Activated CD8-positive, alpha-beta memory T cell treated with anti-CD3 and anti-CD28 coated beads, Interleukin-2, amount 10 ng/mL, durations not matched to agents 7 days and 5 days (primary cell): ENCODE data around the gene BANK1. TPM values are rescaled to one million over a fixed set of nuclear protein-coding genes. Genes with fewer than 3 reads are reported as not detected.

Source experiments
- ATAC-seq: fragments of 150-1000 bp; cut with Tn5 transposase; one replicate; pipeline ENCODE4 v1.10.0; 2021; ENCODE audit warnings: moderate library complexity
- CTCF ChIA-PET: fragments of 350-600 bp; sonication (Branson Sonifier 250); formaldehyde crosslinking; loops from one replicate; lab custom pipeline; 2021; ENCODE audit warnings: antibody characterized with exemption; lab: Charles Lee
- DNase-seq: peaks from one replicate; pipeline ENCODE4 v3.0.0-alpha.2; 2020
- H3K27ac Mint-ChIP-seq: one replicate; pipeline ENCODE4 v1.8.0; 2021; ENCODE audit warnings: mild to moderate bottlenecking, mixed read lengths
- H3K27me3 Mint-ChIP-seq: one replicate; pipeline ENCODE4 v1.8.0; 2021; ENCODE audit warnings: mixed read lengths
- H3K36me3 Mint-ChIP-seq: one replicate; pipeline ENCODE4 v1.8.0; 2021; ENCODE audit warnings: mild to moderate bottlenecking, mixed read lengths
- H3K4me1 Mint-ChIP-seq: one replicate; pipeline ENCODE4 v1.8.0; 2021; ENCODE audit warnings: mixed read lengths
- H3K4me3 Mint-ChIP-seq: one replicate; pipeline ENCODE4 v1.8.0; 2021; ENCODE audit warnings: mild to moderate bottlenecking, moderate library complexity, mixed read lengths
- H3K9me3 Mint-ChIP-seq: one replicate; pipeline ENCODE4 v1.8.0; 2022; ENCODE audit warnings: low read depth, mixed read lengths
- total RNA-seq, 2 experiments: library from RNA; stranded (reverse); gene quantifications; one replicate each; pipeline ENCODE4 v1.2.3, GENCODE V29; 2021

The BANK1 gene
- total RNA-seq, 2 experiments from 2014 or later = 0.23 TPM; not detected in 1

DNA sequence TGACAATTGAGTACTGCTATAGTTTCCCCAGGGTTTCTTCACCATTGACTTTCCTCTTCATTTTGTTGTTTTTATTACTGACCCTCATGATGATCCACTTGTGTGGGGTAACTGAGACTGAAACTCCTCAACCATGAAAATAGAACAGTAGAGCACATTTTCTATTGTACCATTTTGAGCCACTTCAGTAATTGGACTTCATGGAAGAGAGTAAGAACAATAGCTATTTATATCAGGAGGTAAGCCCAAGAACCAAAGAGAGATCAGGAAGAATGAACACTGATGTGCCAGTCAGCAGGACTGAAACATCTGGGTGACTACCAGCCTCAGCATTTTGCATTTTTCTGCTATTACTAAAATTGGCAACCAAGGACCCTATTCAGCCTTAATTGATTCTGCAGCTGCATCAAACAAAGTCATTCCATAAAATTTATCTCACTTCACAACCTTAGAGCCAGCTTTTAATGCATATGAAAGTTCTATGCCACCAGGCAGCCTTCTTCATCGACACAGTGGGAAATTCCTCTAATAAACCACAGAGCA, 151.4 kb downstream of the BANK1 start:
- no peak for ATAC-seq
- Mint-ChIP-seq H3K36me3 (no peaks in the 10 kb centered on the region), H3K27me3 (peaks cover 4% of the 10 kb centered on the region), H3K4me3 (no peak overlapping the region), H3K27ac (no peak overlapping the region), H3K9me3 (no peaks in the 10 kb centered on the region), H3K4me1 (no peaks in the 10 kb centered on the region)
- CTCF ChIA-PET = interaction anchor here (1.2 kb wide), 1 partner anchor 655 kb away, joined by 3 read pairs; no protein-coding TSS in a partner anchor
- no peak for DNase-seq

DNA sequence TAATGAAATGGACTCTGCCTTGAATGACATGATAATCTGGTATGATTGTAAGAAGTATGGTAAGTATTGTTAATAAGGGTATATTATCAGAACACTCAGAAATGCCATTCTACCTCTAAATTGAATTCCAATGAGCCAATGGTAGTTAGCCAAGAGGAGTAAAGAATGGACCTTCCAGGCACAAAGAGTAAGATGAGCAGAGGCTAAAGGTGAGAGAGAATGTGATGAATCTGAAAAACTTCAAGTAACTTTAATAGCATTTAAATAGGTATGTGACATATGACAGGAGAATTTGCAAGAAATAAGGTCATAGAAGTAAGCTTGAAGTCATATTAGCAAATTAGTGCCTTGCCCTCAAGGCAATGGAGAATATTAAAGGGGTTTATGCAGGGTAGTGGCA, 152.4 kb downstream of the BANK1 start:
- no peaks in the 10 kb centered on the region for H3K36me3 Mint-ChIP-seq
- CTCF ChIA-PET = no interaction called here

DNA sequence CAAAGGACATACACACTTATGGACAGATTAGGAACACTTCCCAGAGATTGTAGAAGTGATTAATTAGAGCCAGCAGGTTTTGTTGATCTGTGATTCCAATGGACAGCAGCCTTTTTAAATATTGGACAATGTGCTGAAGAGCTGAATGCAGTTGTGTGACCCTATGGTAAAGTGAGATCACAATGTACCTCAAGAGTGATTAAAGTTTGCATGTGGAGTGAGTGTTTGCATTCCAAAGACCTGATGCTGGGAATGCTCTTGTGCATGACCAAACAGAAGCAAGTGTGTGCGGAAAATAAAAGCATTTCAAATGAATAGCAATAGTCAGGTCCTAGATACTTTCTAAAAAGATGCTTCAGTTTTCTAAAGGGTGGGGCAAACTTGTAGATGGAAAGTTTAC, 154.1 kb downstream of the BANK1 start:
- no peak overlapping the region for H3K4me3 Mint-ChIP-seq
- no peaks in the 10 kb centered on the region for H3K4me1 Mint-ChIP-seq
- H3K9me3 Mint-ChIP-seq = no peaks in the 10 kb centered on the region
- H3K36me3 Mint-ChIP-seq = no peaks in the 10 kb centered on the region
- H3K27ac Mint-ChIP-seq = no peak overlapping the region
- CTCF ChIA-PET = no interaction called here
- H3K27me3 Mint-ChIP-seq = peaks cover 4% of the 10 kb centered on the region
- ATAC-seq = no peak
- DNase-seq = no peak

More for the DNA sequence above, 152.4 kb downstream of the BANK1 start:
- no peak overlapping the region for H3K27ac Mint-ChIP-seq
- ATAC-seq = no peak
- no peak overlapping the region for H3K4me3 Mint-ChIP-seq
- DNase-seq = no peak
- peaks cover 4% of the 10 kb centered on the region for H3K27me3 Mint-ChIP-seq
- H3K9me3 Mint-ChIP-seq = no peaks in the 10 kb centered on the region
- no peaks in the 10 kb centered on the region for H3K4me1 Mint-ChIP-seq

DNA sequence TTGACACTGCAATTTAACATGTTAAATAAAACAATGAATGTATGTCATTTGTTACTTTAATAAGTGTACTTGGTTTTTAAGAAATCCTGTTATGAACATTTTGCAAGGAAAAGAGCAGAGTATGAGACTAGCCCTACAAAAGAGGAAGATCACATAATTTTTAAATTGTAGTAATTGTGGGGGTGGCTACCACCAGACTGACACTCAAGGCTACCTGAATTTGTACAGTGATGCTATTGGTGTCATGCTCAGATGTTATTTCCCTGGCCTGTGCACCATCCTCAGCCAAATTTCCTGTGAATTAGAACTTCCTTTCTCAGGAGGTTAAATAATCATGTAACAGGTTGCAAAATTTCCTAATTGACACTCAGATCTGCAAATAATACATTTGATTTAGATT, 157.5 kb downstream of the BANK1 start:
- Mint-ChIP-seq H3K4me3 (no peak overlapping the region), H3K36me3 (no peaks in the 10 kb centered on the region), H3K27ac (no peak overlapping the region), H3K27me3 (peaks cover 4% of the 10 kb centered on the region), H3K9me3 (no peaks in the 10 kb centered on the region), H3K4me1 (no peaks in the 10 kb centered on the region)
- no peak for ATAC-seq
- DNase-seq = no peak
- CTCF ChIA-PET = no interaction called here

DNA sequence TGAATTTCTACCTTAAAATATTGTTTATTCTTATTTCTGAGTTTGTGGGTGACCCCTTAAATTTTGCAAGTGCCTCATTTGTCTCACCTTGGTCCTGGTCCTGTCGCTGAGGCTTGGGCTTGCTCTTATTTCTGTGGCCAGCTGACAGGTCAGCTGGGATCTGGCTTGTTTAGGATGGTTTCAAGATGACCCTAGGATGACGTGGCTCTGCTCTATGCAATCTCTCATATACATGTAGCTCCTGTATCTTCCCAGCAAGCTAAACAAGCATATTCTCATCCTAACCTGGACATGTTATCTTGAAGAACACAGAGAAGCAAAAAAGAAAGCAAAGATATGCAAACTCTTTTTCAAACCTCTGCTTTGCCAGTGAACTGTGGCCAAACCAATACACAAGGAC, 158.4 kb downstream of the BANK1 start:
- DNase-seq (no peak), ATAC-seq (no peak)
- H3K36me3 Mint-ChIP-seq = no peaks in the 10 kb centered on the region
- H3K27me3 Mint-ChIP-seq = peaks cover 4% of the 10 kb centered on the region
- no peak overlapping the region for H3K4me3 Mint-ChIP-seq
- H3K27ac Mint-ChIP-seq = no peak overlapping the region
- CTCF ChIA-PET = no interaction called here
- no peaks in the 10 kb centered on the region for H3K9me3 Mint-ChIP-seq
- no peaks in the 10 kb centered on the region for H3K4me1 Mint-ChIP-seq

DNA sequence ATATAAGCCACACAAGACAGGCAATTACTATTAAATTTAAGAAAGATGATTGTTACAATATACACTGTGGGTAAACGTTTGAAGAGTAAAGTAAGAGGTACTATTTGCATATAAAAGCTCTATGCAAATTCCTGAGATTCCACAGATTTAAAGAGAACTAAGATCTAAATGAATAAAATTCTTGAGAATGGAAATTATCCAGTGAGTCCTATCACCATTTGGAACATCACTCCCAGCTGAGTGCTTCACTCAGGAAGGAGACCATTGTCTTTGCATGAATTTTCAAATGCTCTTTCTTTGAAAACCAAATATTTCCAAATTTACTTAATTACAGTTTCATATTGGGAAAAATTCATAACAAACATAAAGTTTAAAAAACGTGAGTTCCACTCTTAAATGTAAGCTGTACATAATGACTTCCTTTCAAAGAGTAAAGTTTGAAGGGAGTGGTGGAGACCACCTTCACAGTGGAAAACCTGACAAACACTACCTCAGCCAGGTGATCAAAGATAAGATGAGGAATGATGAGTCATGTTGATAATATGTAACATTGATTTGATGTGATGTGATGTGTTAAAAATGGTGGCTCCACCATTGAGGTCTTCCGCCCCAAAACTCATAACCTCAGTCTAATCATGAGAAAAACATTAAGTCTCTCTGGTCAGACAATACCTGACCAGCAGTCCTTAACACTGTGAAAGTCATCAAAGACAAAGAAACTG, 159.9 kb downstream of the BANK1 start:
- CTCF ChIA-PET = no interaction called here
- peaks cover 4% of the 10 kb centered on the region for H3K27me3 Mint-ChIP-seq
- no peaks in the 10 kb centered on the region for H3K9me3 Mint-ChIP-seq
- H3K4me3 Mint-ChIP-seq = no peak overlapping the region
- H3K27ac Mint-ChIP-seq = no peak overlapping the region
- no peaks in the 10 kb centered on the region for H3K4me1 Mint-ChIP-seq
- DNase-seq (no peak), ATAC-seq (no peak)
- no peaks in the 10 kb centered on the region for H3K36me3 Mint-ChIP-seq

DNA sequence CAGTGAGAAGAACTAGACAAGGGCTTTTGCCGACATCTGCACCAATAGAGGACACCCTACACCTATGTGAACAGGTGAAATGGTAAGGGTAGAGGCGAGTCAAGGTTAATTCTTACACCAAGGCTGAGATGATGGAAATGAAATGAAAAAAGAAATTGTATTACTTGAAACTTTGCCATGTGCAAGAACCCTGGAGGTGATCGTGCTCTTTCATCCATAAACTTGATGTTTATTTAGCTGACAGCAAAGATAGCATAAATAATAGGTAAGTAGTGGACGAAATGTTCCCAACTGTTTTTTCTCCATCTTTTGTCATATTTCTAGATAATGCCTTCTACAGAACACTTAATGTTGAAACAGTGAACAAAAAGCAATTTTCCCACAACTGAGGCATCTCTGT, 162.5 kb downstream of the BANK1 start:
- Mint-ChIP-seq H3K27ac (no peak overlapping the region), H3K36me3 (no peaks in the 10 kb centered on the region), H3K4me1 (no peaks in the 10 kb centered on the region), H3K27me3 (no peaks in the 10 kb centered on the region), H3K9me3 (no peaks in the 10 kb centered on the region), H3K4me3 (no peak overlapping the region)
- ATAC-seq (no peak), DNase-seq (no peak)
- CTCF ChIA-PET = no interaction called here

DNA sequence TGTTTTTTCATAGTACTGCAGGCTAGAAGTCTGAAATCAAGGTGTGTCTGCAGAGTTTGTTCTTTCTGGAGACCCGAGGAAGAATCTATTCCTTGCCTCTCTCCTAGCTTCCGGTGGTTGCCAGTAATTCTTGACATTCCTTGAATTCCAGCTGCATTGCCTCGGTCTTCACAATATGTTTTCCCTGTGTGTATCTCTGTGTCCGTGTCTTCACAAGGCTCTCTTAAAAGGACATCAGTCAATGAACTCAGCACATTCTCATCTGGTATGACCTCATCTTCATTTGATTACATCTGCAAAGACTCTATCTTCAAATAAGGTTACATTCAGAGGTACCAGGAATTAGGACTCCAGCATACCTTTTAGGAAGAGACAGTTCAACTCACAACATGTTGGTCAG, 163.4 kb downstream of the BANK1 start:
- CTCF ChIA-PET = no interaction called here
- no peaks in the 10 kb centered on the region for H3K36me3 Mint-ChIP-seq
- no peaks in the 10 kb centered on the region for H3K27me3 Mint-ChIP-seq
- DNase-seq = no peak
- no peak for ATAC-seq
- H3K9me3 Mint-ChIP-seq = no peaks in the 10 kb centered on the region
- H3K4me3 Mint-ChIP-seq = no peak overlapping the region
- no peak overlapping the region for H3K27ac Mint-ChIP-seq
- H3K4me1 Mint-ChIP-seq = no peaks in the 10 kb centered on the region

DNA sequence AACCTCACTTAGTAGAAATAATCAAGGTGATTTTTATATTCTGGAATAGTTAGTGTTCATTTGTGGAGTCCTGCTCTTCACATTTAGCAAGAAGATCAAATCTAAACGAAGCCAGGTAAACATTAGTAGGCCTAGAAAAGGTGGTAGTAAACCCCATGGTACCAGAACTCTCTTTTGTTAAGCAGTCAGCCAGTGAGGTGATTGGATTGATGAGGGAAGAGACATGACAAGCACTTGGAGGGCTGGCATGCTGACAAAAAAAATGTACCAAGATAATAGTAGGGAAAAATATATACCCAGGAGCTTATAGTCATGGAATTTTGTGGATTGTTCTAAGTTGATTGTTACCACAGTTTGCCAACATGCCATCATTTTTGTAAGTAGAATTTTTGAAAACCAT, 163.8 kb downstream of the BANK1 start:
- no peaks in the 10 kb centered on the region for H3K9me3 Mint-ChIP-seq
- no peak overlapping the region for H3K27ac Mint-ChIP-seq
- CTCF ChIA-PET = no interaction called here
- H3K4me3 Mint-ChIP-seq = no peak overlapping the region
- DNase-seq (no peak), ATAC-seq (no peak)
- H3K27me3 Mint-ChIP-seq = no peaks in the 10 kb centered on the region
- H3K4me1 Mint-ChIP-seq = no peaks in the 10 kb centered on the region
- no peaks in the 10 kb centered on the region for H3K36me3 Mint-ChIP-seq

DNA sequence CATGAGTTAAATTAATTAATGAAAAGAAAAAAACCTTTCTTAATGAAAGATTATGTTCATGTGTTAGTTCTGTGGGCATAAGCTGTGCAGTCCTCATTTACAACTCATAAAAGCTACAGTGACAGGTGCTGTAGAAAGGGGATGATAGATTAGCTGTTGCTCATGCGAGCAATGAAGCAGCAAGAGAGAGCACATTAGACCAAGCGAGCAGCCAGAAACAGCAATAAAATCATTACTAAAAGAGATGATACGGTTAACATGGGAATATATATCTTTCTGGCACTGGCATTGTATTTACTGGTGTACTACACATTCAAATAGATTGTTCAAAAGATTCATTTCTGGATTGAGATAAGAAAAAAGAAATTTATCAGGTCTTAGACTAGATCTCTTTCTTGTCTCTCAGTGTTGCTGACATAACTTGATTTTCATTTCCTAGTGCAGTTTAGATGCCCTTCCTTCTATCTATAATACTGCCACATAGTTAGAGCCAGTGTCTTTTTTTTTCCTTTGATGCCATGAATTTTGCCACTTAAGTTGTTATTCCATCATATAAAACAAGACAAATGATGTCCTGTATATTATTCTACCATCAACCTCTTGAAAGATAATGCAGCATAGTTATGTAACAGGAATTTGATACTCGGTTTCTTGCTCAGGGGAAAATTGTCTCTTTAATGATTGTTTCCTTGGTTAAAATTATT, 164.6 kb downstream of the BANK1 start:
- no peak for ATAC-seq
- H3K27ac Mint-ChIP-seq = no peak overlapping the region
- H3K36me3 Mint-ChIP-seq = no peaks in the 10 kb centered on the region
- no peaks in the 10 kb centered on the region for H3K4me1 Mint-ChIP-seq
- CTCF ChIA-PET = no interaction called here
- H3K9me3 Mint-ChIP-seq = no peaks in the 10 kb centered on the region
- DNase-seq = no peak
- H3K27me3 Mint-ChIP-seq = no peaks in the 10 kb centered on the region
- no peak overlapping the region for H3K4me3 Mint-ChIP-seq

DNA sequence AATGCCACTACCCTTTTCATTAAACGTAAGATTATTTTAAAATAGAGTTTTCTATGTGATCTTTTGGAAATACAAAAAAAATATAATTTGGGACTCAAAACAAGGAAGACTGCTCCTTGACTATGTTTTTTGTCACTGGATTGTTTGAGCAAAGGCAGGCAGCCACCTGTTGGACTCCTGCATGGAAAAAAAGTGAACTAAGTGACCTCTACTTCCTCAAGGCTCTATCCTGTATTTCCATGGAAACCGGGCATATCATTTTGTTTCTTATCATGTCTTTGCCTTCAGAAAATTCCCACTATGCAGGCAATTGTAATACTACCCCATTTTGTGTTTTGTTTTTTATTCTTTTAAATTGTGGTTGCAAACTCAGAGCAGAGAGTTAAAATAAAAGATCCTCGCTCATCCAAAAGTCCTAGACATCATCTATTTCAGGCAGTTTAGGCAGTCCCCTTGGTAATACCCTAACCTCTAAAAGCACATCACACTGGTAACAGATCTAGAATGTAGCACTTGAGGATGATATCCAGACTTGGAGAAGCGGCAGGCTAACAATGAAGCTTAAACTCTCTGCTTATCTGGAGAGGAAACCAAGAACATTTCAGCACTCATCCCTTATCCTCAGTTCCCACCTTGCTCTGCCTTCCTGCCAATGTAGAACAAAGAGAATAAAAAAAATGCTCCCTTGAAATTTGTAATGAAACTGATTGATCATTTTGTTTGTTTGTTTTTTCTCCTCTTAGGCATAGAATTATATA, 165.7 kb downstream of the BANK1 start:
- H3K27ac Mint-ChIP-seq = no peak overlapping the region

DNA sequence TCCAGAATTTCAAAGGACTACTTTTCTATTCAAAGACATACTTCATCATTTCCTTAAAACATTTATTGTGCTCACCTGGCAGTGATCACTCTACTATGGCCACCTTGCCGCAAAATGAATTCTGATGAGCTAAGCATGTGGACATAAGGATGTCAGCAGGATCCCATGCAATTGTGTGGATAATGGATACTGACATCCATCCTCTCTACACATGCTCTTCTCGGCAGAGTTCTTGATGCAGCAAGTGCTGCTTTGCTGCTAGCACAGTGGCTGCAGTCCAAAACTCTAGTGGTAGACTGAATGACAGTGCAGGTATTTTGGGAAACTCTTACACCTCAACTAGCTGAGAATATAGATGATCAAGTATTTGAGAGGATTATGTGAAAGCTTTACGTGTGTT, 168.0 kb downstream of the BANK1 start:
- Mint-ChIP-seq H3K4me1 (no peaks in the 10 kb centered on the region), H3K36me3 (no peaks in the 10 kb centered on the region), H3K27me3 (no peaks in the 10 kb centered on the region), H3K27ac (no peak overlapping the region), H3K4me3 (no peak overlapping the region), H3K9me3 (no peaks in the 10 kb centered on the region)
- DNase-seq (no peak), ATAC-seq (no peak)
- CTCF ChIA-PET = no interaction called here

More for the DNA sequence above, 165.7 kb downstream of the BANK1 start:
- Mint-ChIP-seq H3K36me3 (no peaks in the 10 kb centered on the region), H3K27me3 (no peaks in the 10 kb centered on the region), H3K9me3 (no peaks in the 10 kb centered on the region), H3K4me3 (no peak overlapping the region), H3K4me1 (no peaks in the 10 kb centered on the region)
- no peak for ATAC-seq
- CTCF ChIA-PET = no interaction called here
- DNase-seq = no peak

DNA sequence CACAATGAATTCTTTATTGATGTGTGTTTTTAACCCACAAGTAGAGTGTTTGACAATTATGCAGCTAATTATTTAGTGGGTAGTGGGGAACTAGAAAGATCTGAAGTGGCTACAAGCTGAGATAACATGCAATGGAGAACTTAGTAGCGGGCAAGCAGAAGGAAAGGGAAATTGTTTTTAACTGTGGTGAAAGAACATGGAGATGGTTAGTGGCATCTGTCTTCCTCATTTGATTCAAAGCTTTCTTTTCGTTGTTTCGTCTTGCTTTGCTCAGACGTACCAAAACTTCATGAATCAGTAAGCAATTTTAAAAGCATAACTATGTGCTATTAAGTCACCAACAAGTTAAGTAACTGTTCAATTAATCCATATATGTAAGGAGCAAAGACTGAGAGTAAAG, 169.9 kb downstream of the BANK1 start:
- Mint-ChIP-seq H3K36me3 (no peaks in the 10 kb centered on the region), H3K27me3 (no peaks in the 10 kb centered on the region)
- CTCF ChIA-PET = no interaction called here

More for the DNA sequence above, 169.9 kb downstream of the BANK1 start:
- no peaks in the 10 kb centered on the region for H3K4me1 Mint-ChIP-seq
- no peak overlapping the region for H3K4me3 Mint-ChIP-seq
- no peaks in the 10 kb centered on the region for H3K9me3 Mint-ChIP-seq
- no peak for ATAC-seq
- DNase-seq = no peak
- no peak overlapping the region for H3K27ac Mint-ChIP-seq
